ENCODE measurements around the gene LGALS8.

Gene LGALS8

DNA sequence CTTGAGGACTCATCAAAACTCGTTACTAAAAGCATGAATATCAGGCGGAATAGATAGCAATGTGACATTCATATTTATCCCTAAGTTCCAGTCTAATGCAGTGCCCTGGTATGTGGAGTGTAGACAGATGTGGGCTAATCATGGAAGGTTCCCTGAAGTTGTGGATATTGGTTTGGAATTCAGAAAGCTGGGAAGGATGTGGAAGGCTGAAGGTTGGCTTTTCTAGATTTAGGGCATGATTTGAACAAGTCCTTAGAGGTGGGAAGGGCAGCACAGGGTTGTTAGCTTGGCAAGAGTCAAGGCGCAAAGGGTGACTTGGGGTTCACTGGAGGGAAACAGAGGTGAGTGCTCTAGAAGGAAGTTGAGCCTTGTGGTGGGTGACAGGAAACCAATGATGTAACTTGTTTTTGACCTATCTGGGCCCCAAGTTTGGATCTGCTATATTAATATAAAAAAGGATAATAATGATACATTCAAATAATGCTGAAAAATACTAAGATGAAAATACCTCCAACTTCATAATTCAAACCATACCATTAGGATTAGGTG, 21.9 kb downstream of the LGALS8 start:
- TF ChIP-seq, protein P1, sequence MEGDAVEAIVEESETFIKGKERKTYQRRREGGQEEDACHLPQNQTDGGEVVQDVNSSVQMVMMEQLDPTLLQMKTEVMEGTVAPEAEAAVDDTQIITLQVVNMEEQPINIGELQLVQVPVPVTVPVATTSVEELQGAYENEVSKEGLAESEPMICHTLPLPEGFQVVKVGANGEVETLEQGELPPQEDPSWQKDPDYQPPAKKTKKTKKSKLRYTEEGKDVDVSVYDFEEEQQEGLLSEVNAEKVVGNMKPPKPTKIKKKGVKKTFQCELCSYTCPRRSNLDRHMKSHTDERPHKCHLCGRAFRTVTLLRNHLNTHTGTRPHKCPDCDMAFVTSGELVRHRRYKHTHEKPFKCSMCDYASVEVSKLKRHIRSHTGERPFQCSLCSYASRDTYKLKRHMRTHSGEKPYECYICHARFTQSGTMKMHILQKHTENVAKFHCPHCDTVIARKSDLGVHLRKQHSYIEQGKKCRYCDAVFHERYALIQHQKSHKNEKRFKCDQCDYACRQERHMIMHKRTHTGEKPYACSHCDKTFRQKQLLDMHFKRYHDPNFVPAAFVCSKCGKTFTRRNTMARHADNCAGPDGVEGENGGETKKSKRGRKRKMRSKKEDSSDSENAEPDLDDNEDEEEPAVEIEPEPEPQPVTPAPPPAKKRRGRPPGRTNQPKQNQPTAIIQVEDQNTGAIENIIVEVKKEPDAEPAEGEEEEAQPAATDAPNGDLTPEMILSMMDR (IDR thresholded peaks at IDR 0.05; ENCODE audit: low read depth, low read length) = no peak
- no peak for DNase-seq (ENCODE audit: extremely low read depth, low read depth)

DNA sequence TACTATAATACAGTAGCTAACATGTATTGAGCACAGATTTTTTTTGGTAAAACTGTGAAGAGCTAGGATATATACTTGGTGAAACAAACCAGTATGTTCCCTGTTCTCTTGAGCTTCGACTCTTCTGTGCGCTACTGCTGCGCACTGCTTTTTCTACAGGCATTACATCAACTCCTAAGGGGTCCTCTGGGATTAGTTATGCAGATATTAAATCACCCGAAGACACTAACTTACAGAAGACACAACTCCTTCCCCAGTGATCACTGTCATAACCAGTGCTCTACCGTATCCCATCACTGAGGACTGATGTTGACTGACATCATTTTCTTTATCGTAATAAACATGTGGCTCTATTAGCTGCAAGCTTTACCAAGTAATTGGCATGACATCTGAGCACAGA, 24.7 kb downstream of the LGALS8 start:
- TF ChIP-seq, protein P1 (IDR thresholded peaks at IDR 0.05; ENCODE audit: low read depth, low read length) = no peak
- no peak for DNase-seq (ENCODE audit: extremely low read depth, low read depth)

DNA sequence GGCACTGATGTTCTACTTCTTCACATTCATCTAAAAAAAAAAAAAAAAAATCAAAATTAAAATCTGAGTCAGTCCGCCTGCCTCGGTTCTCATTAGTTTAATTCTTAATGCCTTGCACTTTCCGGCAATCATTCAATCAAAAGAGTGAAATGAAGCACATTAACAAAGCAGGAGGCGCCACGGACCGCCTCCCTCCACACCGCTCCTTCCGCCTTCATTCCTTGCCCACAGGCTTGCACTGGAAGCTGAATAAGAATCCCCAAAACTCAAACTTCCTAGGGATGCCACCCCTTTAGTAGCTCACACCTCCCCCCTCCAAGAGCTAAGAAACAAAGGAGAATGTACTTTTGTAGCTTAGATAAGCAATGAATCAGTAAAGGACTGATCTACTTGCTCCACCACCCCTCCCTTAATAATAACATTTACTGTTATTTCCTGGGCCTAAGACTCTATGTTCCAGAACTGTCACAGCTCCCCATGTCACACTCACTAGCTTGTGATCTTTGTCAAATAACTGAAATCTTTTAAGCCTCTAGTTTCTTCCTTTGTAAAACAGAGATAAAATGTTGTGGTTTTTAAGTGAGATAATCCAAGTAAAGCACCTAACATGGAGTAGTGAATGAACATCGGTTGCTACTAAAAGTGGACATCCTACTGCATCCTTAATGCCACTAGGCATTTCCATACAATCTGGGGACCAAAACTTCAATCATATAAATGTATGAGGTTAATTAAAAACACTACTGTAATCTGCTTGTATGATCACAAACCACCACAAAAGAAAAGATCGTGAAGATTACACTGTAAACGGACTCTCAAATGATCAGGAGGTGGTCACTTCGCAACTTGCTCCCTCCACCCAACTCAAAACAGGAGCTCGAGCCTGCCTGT, 27.4 kb downstream of the LGALS8 start:
- DNase-seq (ENCODE audit: extremely low read depth, low read depth) = no peak
- TF ChIP-seq, protein P1 (IDR thresholded peaks at IDR 0.05; ENCODE audit: low read depth, low read length) = no peak

DNA sequence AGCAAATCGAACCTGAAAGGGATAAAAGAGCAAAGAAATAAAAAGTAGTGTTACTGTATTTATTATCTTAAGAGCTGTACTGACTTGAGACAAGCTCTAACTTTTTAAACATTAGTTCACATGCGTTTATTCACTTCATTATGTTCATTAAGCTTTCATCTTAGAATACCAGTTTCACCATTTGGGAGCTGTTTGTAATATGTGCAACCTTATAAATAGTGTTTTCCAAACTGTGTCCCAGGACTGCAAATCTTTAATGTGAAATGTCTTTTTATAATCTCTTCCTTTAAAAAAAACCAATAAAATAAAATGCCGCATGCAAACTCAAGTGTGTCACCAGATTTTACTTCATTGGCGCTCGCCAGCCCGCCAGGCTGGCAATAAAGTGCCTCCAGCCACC, 28.3 kb downstream of the LGALS8 start:
- DNase-seq (ENCODE audit: extremely low read depth, low read depth) = no peak
- TF ChIP-seq, protein P1 (IDR thresholded peaks at IDR 0.05; ENCODE audit: low read depth, low read length) = no peak

DNA sequence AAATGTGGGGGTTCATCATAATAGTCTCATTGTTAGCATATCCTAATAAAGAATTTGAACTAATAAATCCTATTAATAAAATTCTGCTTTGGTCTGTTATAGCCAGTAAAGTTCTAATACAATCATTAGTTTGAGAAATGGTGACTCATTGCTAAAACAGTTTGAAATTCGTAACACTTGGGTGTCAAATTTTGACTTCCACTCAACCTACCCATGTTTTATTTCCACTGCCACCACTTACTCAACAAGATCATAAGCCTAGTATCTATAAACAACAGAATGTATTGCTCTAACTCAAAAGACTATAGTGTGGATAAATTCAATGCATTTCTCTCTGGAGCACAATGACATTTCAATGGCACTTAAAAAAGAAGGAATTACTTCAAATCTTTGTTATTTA, 29.1 kb downstream of the LGALS8 start:
- no peak for DNase-seq (ENCODE audit: extremely low read depth, low read depth)
- TF ChIP-seq, protein P1 (IDR thresholded peaks at IDR 0.05; ENCODE audit: low read depth, low read length) = no peak

DNA sequence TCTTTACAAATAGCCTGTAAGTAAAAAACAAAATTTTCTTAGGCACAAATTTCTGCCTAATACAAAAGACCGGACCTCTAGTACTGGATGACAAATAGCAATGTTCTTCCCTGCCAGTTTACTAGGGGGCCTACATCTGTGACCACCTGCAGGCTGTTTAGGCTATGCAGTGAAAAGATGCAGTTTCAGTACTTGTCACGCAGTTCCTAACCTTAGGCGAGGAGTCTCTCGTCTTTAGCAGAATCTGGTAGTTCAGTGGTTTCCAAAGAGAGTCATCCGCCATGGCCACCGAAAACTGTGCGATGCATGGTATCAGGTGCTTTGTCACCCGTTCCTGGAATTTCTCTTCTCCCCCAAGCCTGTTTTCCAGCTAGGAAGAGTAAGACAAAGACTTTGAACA, 29.6 kb downstream of the LGALS8 start:
- no peak for DNase-seq (ENCODE audit: extremely low read depth, low read depth)
- TF ChIP-seq, protein P1 (IDR thresholded peaks at IDR 0.05; ENCODE audit: low read depth, low read length) = no peak

DNA sequence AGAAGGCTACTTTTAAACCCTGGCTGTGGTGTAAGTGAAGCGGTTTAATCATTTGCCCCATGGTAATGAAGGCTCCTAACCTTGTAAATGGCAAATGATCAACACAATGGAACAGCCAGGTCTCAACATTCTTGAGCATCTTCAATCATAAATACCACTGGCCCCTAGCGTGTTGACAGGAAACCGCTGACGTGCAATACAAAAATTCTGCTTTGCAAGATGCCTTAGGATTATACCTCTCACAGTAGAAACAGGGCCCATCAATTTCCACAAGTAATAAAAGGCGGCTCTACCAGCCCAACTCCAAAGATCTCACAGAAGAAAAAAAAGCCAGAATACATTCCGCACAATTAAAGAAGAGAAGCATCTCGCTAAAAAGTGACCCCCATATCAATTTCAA, 32.8 kb downstream of the LGALS8 start:
- TF ChIP-seq, protein P1 (IDR thresholded peaks at IDR 0.05; ENCODE audit: low read depth, low read length) = no peak
- no peak for DNase-seq (ENCODE audit: extremely low read depth, low read depth)

Measured in AG09319 (cell line).